ENCODE data around the gene IL17RC. TPM values are rescaled to one million over a fixed set of nuclear protein-coding genes. Genes with fewer than 3 reads are reported as not detected.

The IL17RC gene
- total and polyA plus RNA-seq, 2 donors from 2014 or later: 27.5 to 31.5 TPM

GRCh38 chr3:9918261-9919038 is 1.6 kb downstream of the IL17RC start:
- Histone ChIP-seq H3K36me3 (ENCODE audit: control insufficient read depth in 2 of 3, insufficient read depth in 3 of 3, low read length in 3 of 3) (no peaks in the 10 kb centered on the region), H3K27ac (ENCODE audit: low read depth in 2 of 2, low read length in 2 of 2) (no peak overlapping the region), H3K9me3 (ENCODE audit: control insufficient read depth in 2 of 3, insufficient read depth in 1 of 3, low read length in 3 of 3) (no peaks in the 10 kb centered on the region), H3K4me3 (ENCODE audit: low read length in 3 of 3) (peak overlapping the region in 1 of 3 donors; percentile 5), H3K9ac (ENCODE audit: low read length in 3 of 3) (no peak overlapping the region), H3K27me3 (ENCODE audit: control insufficient read depth, insufficient read depth, low read length) (no peaks in the 10 kb centered on the region), H3K4me1 (ENCODE audit: control insufficient read depth in 2 of 3, insufficient read depth in 2 of 3, low read depth in 1 of 3, low read length in 3 of 3) (peaks cover 0 to 30% (median 0%) of the 10 kb centered on the region in 3 donors)
- intact Hi-C loops (cut with DNase I): no loop called here
- FAIRE-seq: no peak
- DNase-seq: peak in 1 of 5 donors; percentile 45
- TF ChIP-seq CTCF (IDR thresholded peaks at IDR 0.05; ENCODE audit: borderline replicate concordance, extremely low read depth, insufficient read depth): no peak

- DNase-seq (peak in 1 of 5 donors; percentile 68), FAIRE-seq (no peak)
- TF ChIP-seq CTCF (IDR thresholded peaks at IDR 0.05; ENCODE audit: borderline replicate concordance, extremely low read depth, insufficient read depth): no peak
- intact Hi-C loops (cut with DNase I): no loop called here
- Histone ChIP-seq H3K27ac (ENCODE audit: low read depth in 2 of 2, low read length in 2 of 2) (no peak overlapping the region), H3K9ac (ENCODE audit: low read length in 3 of 3) (no peak overlapping the region), H3K4me3 (ENCODE audit: low read length in 3 of 3) (no peak overlapping the region), H3K9me3 (ENCODE audit: control insufficient read depth in 2 of 3, insufficient read depth in 1 of 3, low read length in 3 of 3) (no peaks in the 10 kb centered on the region), H3K36me3 (ENCODE audit: control insufficient read depth in 2 of 3, insufficient read depth in 3 of 3, low read length in 3 of 3) (no peaks in the 10 kb centered on the region), H3K4me1 (ENCODE audit: control insufficient read depth in 2 of 3, insufficient read depth in 2 of 3, low read depth in 1 of 3, low read length in 3 of 3) (no peaks in the 10 kb centered on the region), H3K27me3 (ENCODE audit: control insufficient read depth, insufficient read depth, low read length) (no peaks in the 10 kb centered on the region)
These were observed 11.3 kb downstream of the IL17RC start for GRCh38 chr3:9928158-9928557.

GRCh38 chr3:9930804-9931418 is 14.0 kb downstream of the IL17RC start:
- Histone ChIP-seq H3K9me3 (ENCODE audit: control insufficient read depth in 2 of 3, insufficient read depth in 1 of 3, low read length in 3 of 3) (no peaks in the 10 kb centered on the region), H3K4me3 (ENCODE audit: low read length in 3 of 3) (no peak overlapping the region), H3K9ac (ENCODE audit: low read length in 3 of 3) (no peak overlapping the region), H3K4me1 (ENCODE audit: control insufficient read depth in 2 of 3, insufficient read depth in 2 of 3, low read depth in 1 of 3, low read length in 3 of 3) (peaks cover 0 to 12% (median 0%) of the 10 kb centered on the region in 3 donors), H3K27ac (ENCODE audit: low read depth in 2 of 2, low read length in 2 of 2) (no peak overlapping the region), H3K36me3 (ENCODE audit: control insufficient read depth in 2 of 3, insufficient read depth in 3 of 3, low read length in 3 of 3) (no peaks in the 10 kb centered on the region), H3K27me3 (ENCODE audit: control insufficient read depth, insufficient read depth, low read length) (no peaks in the 10 kb centered on the region)
- DNase-seq (no peak), FAIRE-seq (no peak)
- TF ChIP-seq CTCF (IDR thresholded peaks at IDR 0.05; ENCODE audit: borderline replicate concordance, extremely low read depth, insufficient read depth): no peak
- intact Hi-C loops (cut with DNase I): no loop called here

Data from kidney (tissue), 14 donors.